Gastrocnemius medialis (tissue), 4 donors: ENCODE data around the gene HOXB1. TPM values are rescaled to one million over a fixed set of nuclear protein-coding genes. Genes with fewer than 3 reads are reported as not detected.

ENCODE experiments used
- ATAC-seq, 2 donors: fragments of 150-250 bp; one replicate each; pipeline ENCODE4 v1.9.1; 2016
- DNase-seq, 2 donors: peaks; one replicate each; pipeline ENCODE4 v3.0.0-alpha.2; 2019
- H3K27ac ChIP-seq, 4 donors: fragments of 200-600 bp; sonication (generic); 1 replicate in 1 of 4; 2 replicates in 3 of 4; pipeline ENCODE4 v1.5.1; 2016 to 2018; ENCODE audit warnings: mild to moderate bottlenecking in 2 of 4, moderate library complexity in 1 of 4
- H3K27me3 ChIP-seq, 3 donors: fragments of 200-600 bp; sonication (generic) in 2 of 3; 1 replicate in 1 of 3; 2 replicates in 2 of 3; pipeline versions ENCODE4 v1.5.1 to v1.6.0; 2016 to 2019; ENCODE audit warnings: mild to moderate bottlenecking in 1 of 3, moderate library complexity in 1 of 3
- H3K36me3 ChIP-seq, 2 donors: fragments of 200-600 bp; sonication (generic) in 1 of 2; one replicate each; pipeline ENCODE4 v1.5.1; 2017 to 2018
- H3K4me1 ChIP-seq, 2 donors: fragments of 200-600 bp; sonication (generic) in 1 of 2; one replicate each; pipeline ENCODE4 v1.5.1; 2016 to 2017; ENCODE audit warnings: mild to moderate bottlenecking in 2 of 2
- H3K4me3 ChIP-seq, 4 donors: fragments of 200-600 bp; sonication (generic) in 3 of 4; 1 replicate in 1 of 4; 2 replicates in 3 of 4; pipeline ENCODE4 v1.5.1; 2016 to 2019; ENCODE audit warnings: mild to moderate bottlenecking in 2 of 4
- H3K9me3 ChIP-seq, 3 donors: fragments of 200-600 bp; sonication (generic) in 2 of 3; 1 replicate in 1 of 3; 2 replicates in 2 of 3; pipeline ENCODE4 v1.5.1; 2016 to 2019
- CTCF ChIP-seq, 5 experiments: fragments of 450-650 bp in 3 of 5; fragments of 200-600 bp in 2 of 5; sonication (generic) in 2 of 5; IDR thresholded peaks in 4 of 5; conservative IDR thresholded peaks in 1 of 5; 1 replicate in 4 of 5; 2 replicates in 1 of 5; pipeline ENCODE4 v1.5.1; 2016 to 2019; ENCODE audit warnings: antibody characterized with exemption in 5 of 5, mild to moderate bottlenecking in 3 of 5, moderate library complexity in 3 of 5
- POLR2A ChIP-seq, 2 donors: fragments of 450-650 bp; IDR thresholded peaks; one replicate each; pipeline ENCODE4 v1.6.1; 2017; ENCODE audit warnings: antibody characterized with exemption in 2 of 2, mild to moderate bottlenecking in 2 of 2, moderate library complexity in 2 of 2
- in situ Hi-C, 4 donors: fragments of 200-750 bp; cut with MboI; loops; one replicate each; pipeline versions ENCODE4 v1.15.0 to v1.8.0; 2017; ENCODE audit warnings: low sequenced_read_pairs in 4 of 4
- intact Hi-C: fragments of 100-400 bp; cut with DNase I; formaldehyde crosslinking; loops from one replicate; pipeline ENCODE4 v1.15.1; 2023; ENCODE audit warnings: low total_unique reads
- total RNA-seq, 4 donors: library from RNA; depleted of rRNA; stranded (reverse); fragments of >200 nt; gene quantifications; one replicate each; pipeline versions ENCODE4 v1.1.0 to v1.2.3, GENCODE V29; 2016

Gene HOXB1
- total RNA-seq, 4 donors from 2014 or later = not detected

GRCh38 chr17:48515925-48516900 lies 14.6 kb downstream of the HOXB1 start:
- ATAC-seq = no peak
- Histone ChIP-seq H3K4me1 (no peaks in the 10 kb centered on the region), H3K4me3 (no peak overlapping the region), H3K27me3 (peaks cover 13 to 42% (median 26%) of the 10 kb centered on the region in 3 donors), H3K27ac (no peak overlapping the region), H3K36me3 (no peaks in the 10 kb centered on the region), H3K9me3 (no peaks in the 10 kb centered on the region)
- TF ChIP-seq CTCF (IDR thresholded peaks at IDR 0.05 in 4 of 5, conservative IDR thresholded peaks at IDR 0.05 in 1 of 5) = no peak
- TF ChIP-seq POLR2A (IDR thresholded peaks at IDR 0.05) = no peak
- DNase-seq = no peak
- intact Hi-C loops = no loop called here
- in situ Hi-C loops = no loop called here

GRCh38 chr17:48514477-48514876 lies 16.3 kb downstream of the HOXB1 start:
- in situ Hi-C loops = no loop called here
- no peak for ATAC-seq
- peaks cover 13 to 40% (median 33%) of the 10 kb centered on the region in 3 donors for H3K27me3 ChIP-seq

GRCh38 chr17:48513666-48514455 lies 16.9 kb downstream of the HOXB1 start:
- TF ChIP-seq CTCF (IDR thresholded peaks at IDR 0.05 in 4 of 5, conservative IDR thresholded peaks at IDR 0.05 in 1 of 5) = no peak
- no peak for TF ChIP-seq POLR2A (IDR thresholded peaks at IDR 0.05)
- ATAC-seq (no peak), DNase-seq (no peak)
- no peak overlapping the region for H3K27ac ChIP-seq
- no peak overlapping the region for H3K4me3 ChIP-seq
- H3K27me3 ChIP-seq = peaks cover 13 to 40% (median 35%) of the 10 kb centered on the region in 3 donors
- in situ Hi-C loops = no loop called here
- H3K36me3 ChIP-seq = no peaks in the 10 kb centered on the region
- intact Hi-C loops = no loop called here
- H3K4me1 ChIP-seq = no peaks in the 10 kb centered on the region
- H3K9me3 ChIP-seq = no peaks in the 10 kb centered on the region

More at GRCh38 chr17:48514477-48514876, 16.3 kb downstream of the HOXB1 start:
- TF ChIP-seq CTCF (IDR thresholded peaks at IDR 0.05 in 4 of 5, conservative IDR thresholded peaks at IDR 0.05 in 1 of 5) (no peak), POLR2A (IDR thresholded peaks at IDR 0.05) (no peak)
- Histone ChIP-seq H3K27ac (no peak overlapping the region), H3K4me3 (no peak overlapping the region), H3K4me1 (no peaks in the 10 kb centered on the region), H3K36me3 (no peaks in the 10 kb centered on the region), H3K9me3 (no peaks in the 10 kb centered on the region)
- DNase-seq = no peak
- intact Hi-C loops = no loop called here

GRCh38 chr17:48513097-48513496 lies 17.7 kb downstream of the HOXB1 start:
- Histone ChIP-seq H3K27me3 (peaks cover 13 to 43% (median 36%) of the 10 kb centered on the region in 3 donors), H3K36me3 (no peaks in the 10 kb centered on the region), H3K9me3 (no peaks in the 10 kb centered on the region), H3K4me1 (no peaks in the 10 kb centered on the region), H3K27ac (no peak overlapping the region), H3K4me3 (no peak overlapping the region)
- DNase-seq (no peak), ATAC-seq (no peak)
- in situ Hi-C loops = no loop called here
- TF ChIP-seq POLR2A (IDR thresholded peaks at IDR 0.05) (no peak), CTCF (IDR thresholded peaks at IDR 0.05 in 4 of 5, conservative IDR thresholded peaks at IDR 0.05 in 1 of 5) (no peak)
- intact Hi-C loops = no loop called here
